Measurements from ENCODE around the gene SYT2.
"Not testable (repeated sequence)": the region's sequence is repeated elsewhere in the genome, so short reads cannot be mapped to it uniquely, and the experiment has no call there.

SYT2 gene

DNA sequence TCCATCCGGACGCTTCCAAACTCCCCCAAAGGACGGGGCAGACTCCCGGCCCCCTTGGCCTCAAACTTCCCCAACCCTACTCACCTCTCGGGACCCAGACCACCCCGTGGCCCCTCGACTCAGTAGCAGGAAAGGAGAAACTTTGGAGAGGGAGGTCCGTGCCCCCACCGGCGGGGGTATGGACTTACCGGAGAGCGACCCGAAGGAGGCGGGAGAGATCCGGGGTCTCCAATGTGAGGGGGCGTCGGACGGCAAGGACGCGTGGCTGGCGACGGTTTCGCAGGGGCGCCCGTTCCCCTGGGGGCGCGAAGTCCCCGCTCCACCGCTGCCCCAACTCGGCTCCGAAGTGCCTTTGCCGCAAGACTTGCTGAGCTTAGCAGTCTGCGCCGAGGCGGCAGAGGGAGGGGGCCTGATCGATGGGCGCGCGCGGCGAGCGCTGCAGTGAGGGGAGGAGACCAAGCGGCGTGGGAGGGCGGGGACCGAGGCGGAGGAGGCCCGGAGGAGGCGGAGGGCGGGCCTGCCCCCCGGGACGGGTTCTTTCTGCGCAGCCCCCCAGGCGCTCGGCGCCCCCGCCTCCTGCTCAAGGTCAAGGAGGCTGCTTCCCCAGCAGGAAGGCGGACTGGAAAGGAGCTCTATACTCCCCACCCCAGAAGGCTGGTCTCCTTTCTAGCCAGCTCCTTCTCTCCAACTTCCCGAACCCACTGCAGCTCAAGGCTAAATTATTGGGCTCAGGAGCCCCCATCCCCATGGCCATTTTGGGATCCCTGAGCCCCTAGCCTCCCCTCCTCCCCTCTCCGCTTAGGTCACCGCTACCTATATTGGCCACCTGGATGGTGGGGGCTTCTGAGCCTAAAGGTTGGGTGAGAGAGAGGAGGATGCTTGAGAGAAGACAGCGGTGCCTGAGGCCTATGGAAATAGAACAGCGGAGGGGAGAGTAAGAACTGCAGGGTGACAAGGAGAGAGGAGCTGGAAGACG, at the start of gene SYT2:
Gene SYT2 (minus strand): TSS at position 385 of the 976 bp plus-strand sequence. CDS start 104,682 bp downstream, outside the sequence.
- DNase-seq (ENCODE audit: low read depth): no peak

GRCh38 chr1:202756391-202756790, 46.1 kb upstream of the SYT2 start:
- no peak for DNase-seq (ENCODE audit: low read depth)

DNA sequence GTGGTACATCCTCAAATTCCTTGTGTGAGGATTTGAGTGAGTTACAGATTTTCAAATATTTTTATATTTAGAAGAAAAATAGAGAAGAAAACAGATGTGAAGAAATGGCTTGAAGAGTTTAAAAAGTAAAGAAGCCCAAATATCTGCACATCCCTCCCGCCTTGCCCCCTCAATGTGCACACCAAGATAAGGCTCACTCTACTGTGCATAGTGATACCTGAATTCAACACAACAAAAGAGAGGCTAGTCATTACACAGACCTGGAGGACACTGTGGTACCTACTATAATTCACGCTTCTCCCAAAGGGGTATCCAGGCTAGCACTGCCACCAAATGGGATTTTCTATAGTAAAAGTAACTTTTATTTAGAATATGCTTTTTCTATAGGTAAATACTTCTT, 44.0 kb upstream of the SYT2 start:
- no peak for DNase-seq (ENCODE audit: low read depth)

DNA sequence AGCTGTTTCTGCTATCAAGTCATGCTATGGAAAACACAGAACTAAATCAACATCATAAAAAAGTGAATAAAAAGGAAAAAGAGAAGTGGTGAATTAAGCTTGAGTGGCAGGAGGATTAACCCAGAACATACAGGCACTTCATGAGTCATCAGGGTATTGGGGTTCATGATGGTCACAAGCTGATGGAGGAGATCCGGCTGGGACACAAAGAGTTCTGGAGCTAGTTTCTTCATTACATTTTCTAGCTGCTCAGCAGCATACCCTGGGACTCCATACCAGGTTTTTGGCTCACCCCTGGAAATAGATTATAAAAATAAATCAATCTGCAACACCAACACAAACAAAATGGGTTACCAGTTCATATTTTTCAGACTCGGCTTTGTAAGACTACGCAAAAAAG, 42.5 kb upstream of the SYT2 start:
- no peak for DNase-seq (ENCODE audit: low read depth)

GRCh38 chr1:202750761-202751160, 40.5 kb upstream of the SYT2 start:
- DNase-seq (ENCODE audit: low read depth): no peak

- no peak for DNase-seq (ENCODE audit: low read depth)
These were observed 39.8 kb upstream of the SYT2 start for GRCh38 chr1:202750024-202750423.

DNA sequence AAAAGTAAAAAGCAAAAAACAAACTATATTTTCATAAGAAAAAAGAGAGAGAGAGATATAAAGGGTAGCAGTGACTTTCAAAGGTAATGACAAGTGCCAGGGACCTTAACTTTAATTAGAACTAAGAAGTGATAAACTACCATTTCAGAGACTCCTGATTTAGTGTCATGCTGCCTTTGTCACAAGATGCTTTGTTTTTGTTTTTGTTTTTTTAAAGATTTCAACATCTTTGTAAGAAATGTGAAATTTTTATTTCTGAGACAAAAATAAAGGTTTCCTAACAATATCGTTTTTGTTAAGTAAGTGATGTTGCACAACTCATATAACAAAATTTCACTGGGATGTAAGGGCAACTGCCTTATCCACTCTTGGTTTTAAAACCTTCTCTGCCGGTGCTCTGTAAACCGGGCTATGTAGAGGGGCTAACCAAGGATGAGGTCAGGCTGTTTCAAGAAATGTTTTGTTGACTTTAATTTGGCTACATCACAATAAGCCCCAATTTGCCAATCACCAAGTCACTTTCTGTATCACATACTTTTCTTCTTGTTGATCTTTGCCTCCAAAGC, 35.2 kb upstream of the SYT2 start:
- no peak for DNase-seq (ENCODE audit: low read depth)

GRCh38 chr1:202744770-202745169, 34.5 kb upstream of the SYT2 start:
- not testable (repeated sequence) for DNase-seq (ENCODE audit: low read depth)

GRCh38 chr1:202742496-202742895, 32.2 kb upstream of the SYT2 start:
- DNase-seq (ENCODE audit: low read depth): no peak

GRCh38 chr1:202733251-202733650, 23.0 kb upstream of the SYT2 start:
- DNase-seq (ENCODE audit: low read depth): no peak

DNA sequence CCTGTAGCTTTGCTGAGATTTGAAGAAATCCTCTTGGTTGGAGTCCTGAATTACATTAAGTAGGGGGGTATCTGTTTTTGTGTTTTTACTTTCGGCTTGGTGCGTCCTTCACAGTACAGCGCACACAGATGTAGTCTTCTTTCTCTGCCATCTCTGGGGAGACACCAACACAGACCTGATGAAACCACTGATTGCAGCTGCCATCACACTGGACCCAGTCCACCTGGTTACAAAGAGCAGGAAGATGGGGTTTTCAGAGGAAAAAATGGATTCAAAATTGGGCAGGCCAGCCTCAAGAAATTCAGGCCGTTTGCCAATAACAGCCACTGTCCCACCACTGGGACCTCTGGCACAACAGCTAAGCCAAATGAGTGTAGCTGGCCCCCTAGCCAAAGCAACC, 18.7 kb upstream of the SYT2 start:
- no peak for DNase-seq (ENCODE audit: low read depth)

DNA sequence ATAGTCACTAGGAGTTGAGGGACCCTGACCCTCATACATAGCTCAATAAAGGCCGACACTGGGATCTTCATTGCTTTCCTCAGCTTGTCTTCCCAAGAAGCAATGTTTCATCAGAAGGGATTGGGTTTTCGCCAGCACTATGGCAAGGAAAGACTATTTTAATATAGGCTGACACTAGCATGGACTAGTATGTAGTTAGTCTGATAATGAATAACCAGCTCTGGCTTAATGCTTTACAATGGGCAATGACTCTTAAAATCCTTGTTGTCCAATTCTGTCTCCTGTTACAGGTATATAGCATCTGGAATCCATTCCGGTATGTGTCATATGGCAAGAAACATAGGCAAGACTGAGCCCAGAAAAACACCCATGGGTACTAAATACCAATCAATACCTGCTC, 15.3 kb upstream of the SYT2 start:
- DNase-seq (ENCODE audit: low read depth): no peak

DNA sequence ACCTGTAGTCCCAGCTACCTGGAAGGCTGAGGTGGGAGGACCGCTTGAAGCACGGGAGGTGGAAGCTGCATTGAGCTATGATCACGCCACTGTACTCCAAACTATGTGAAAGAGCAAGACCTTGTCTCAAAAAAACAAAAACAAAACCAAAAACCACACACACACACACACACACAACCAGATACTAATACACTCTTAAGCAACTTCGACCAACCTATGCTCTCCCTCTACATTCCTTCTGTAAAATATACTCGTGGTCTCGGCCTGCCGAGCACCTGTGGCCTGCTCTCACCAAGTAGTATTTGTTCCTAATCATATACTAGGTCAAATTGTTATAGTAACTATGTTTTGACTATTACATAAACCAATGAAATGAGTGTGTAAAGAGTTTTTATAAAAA, 13.5 kb upstream of the SYT2 start:
- no peak for DNase-seq (ENCODE audit: low read depth)

- not testable (repeated sequence) for DNase-seq (ENCODE audit: low read depth)
These were observed 12.8 kb upstream of the SYT2 start for GRCh38 chr1:202723046-202723445.

GRCh38 chr1:202716654-202717053, 6.4 kb upstream of the SYT2 start:
- DNase-seq (ENCODE audit: low read depth): no peak

DNA sequence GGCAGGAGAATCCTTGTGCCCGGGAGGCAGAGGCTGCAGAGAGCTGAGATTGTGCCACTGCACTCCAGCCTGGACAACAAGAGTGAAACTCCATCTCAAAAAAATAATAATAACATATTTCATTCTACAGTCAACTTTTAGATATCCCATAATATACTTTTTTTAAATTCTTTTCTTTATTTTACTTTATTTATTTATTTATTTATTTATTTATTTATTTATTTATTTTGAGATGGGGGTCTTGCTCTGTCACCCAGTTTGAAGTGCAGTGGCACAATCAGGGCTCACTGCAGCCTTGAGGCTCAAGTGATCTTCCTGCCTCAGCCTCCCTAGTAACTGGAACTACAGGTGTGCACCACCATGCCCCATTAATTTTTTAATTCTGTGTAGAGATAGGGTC, 3.9 kb upstream of the SYT2 start:
- not testable (repeated sequence) for DNase-seq (ENCODE audit: low read depth)

DNA sequence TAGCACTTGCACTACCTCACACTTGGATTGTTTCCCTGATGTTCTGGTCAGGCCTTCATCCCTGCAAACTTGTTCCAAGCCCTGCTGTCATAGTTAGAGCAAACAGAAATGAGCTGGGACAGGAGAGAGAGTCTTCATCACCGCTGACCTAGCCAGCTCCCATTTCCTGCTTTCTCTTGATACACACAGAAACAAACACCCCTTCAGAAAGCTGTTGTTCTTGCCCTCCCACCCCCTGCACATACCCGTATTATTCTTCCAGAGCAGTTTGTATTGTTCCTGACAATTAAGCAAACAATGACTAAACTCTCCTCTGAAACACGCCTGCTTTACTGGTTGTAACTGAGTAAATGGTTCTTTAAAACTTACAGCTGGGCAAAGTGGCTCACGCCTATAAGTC, 2.9 kb upstream of the SYT2 start:
- no peak for DNase-seq (ENCODE audit: low read depth)

- no peak for DNase-seq (ENCODE audit: low read depth)
These were observed 1.8 kb upstream of the SYT2 start for GRCh38 chr1:202711949-202712635.

DNA sequence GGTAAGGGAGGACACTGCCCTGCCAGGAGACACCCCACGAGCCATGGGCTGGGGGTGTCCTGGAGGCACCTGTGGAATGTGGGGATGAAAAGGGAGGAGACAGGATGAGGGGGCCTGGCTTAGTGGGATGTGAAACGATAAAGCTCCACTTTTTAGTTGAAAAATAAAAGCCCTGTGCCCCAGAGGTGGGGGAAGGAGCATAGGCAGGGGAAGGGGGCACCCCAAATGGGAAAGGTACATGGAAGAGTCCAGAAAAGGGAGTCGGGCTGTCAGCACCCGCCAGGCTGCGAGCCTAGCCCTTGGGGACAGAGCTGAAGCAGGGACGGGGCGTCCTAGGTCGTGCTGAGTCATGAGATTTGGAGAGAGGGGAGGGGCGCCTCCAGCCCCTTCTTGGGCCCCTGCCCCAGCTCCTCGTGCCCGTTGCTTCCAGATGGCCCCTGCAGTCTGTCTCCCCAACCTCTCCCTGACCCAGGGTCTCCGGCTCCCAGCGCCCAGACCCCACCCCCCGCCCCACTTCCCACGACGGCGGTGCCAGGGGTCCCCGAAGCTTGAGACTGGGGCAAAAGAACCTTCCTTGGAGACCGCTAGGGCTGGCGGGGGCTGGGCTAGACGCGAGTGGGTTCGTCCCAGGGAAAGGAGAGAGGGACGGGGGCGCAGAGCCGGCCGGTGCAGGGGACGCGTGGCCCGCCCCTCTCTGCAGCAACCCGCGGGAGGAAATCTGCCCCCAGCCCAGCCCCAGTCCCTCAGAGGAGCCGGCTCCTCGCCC, 795 bp downstream of the SYT2 start:
- no peak for DNase-seq (ENCODE audit: low read depth)

DNA sequence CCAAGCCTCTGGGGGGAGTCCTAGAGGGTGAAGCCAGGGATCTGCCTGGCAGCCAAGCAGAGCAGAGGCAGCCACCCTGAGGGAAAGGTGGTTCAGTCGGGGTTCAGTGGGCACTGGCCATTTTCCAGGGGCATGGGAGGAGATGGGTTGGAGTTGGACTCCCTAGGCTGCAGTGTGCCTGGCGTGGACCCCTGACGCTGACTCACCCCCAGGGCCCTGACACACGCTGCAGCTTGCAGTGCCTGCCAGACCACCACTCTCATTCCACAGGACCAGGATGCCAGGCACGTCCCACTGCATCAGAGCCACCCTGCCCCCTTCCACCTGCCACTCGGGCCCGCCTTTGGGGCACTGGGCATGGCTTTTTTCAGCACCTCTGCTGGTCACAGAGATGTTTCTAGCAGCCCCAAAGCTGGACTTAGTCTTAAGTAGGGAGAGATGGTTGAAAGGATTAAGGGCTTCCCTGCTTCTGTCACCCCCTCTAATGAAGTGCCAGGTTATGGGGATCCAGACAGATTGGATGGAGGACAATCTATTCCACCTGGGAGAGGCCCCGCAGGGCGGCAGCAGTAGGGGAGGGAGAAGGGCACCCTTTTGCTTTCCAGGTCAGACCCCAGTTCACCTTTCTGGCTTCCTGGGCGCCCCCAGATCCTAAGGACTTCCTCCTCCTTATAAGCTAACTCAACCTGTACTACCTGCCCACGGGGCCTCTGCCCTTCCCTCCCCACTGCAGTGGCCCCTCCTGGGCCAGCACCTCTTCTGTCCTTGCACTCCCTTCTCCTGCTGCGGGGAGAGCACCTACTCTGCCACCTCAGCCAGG, 1.6 kb downstream of the SYT2 start:
- no peak for DNase-seq (ENCODE audit: low read depth)

GRCh38 chr1:202706851-202707250, 3.4 kb downstream of the SYT2 start:
- no peak for DNase-seq (ENCODE audit: low read depth)
